ENCODE results near the gene SESN2. TPM values are rescaled to one million over a fixed set of nuclear protein-coding genes. Genes with fewer than 3 reads are reported as not detected.

The SESN2 gene
- total RNA-seq, 4 donors from 2014 or later = 6.4 to 8.1 (median 6.8) TPM

- Histone ChIP-seq H3K36me3 (peaks cover 28 to 36% of the 10 kb centered on the region in 2 donors), H3K9me3 (no peaks in the 10 kb centered on the region), H3K27ac (no peak overlapping the region), H3K4me1 (no peaks in the 10 kb centered on the region), H3K4me3 (replicated peaks in 1 of 3) (no peak overlapping the region), H3K27me3 (no peaks in the 10 kb centered on the region)
- DNase-seq = no peak
- no peak for TF ChIP-seq POLR2A (IDR thresholded peaks at IDR 0.05)
- WGBS, 2 donors = 95 to 97% methylated on average over 5 of the region's 5 CpGs
- intact Hi-C loops (cut with DNase I) = no loop called here
These were observed 19.4 kb downstream of the SESN2 start for GRCh38 chr1:28278763-28279162.

DNA sequence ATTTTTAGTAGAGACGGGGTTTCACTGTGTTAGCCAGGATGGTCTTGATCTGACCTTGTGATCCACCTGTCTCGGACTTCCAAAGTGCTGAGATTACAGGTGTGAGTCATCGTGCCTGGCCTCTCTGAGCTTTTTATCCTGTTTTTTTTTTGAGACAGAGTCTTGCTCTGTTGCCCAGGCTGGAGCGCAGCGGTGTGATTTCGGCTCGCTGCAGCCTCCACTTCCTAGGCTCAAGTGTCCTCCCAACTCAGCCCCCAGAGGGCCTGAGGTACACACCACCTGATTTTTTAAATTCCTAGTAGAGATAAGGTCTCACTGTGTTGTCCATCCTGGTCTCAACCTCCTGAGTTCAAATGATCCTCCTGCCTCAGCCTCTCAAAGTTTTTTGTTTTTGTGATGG, 20.4 kb downstream of the SESN2 start:
- no peaks in the 10 kb centered on the region for H3K9me3 ChIP-seq
- no peaks in the 10 kb centered on the region for H3K27me3 ChIP-seq
- intact Hi-C loops (cut with DNase I) = no loop called here
- WGBS, 2 donors = 95 to 96% methylated on average over 7 of the region's 7 CpGs
- no peak overlapping the region for H3K4me3 ChIP-seq (replicated peaks in 1 of 3)
- no peaks in the 10 kb centered on the region for H3K4me1 ChIP-seq
- no peak for DNase-seq
- H3K36me3 ChIP-seq = peaks cover 18 to 27% of the 10 kb centered on the region in 2 donors
- H3K27ac ChIP-seq = no peak overlapping the region
- TF ChIP-seq POLR2A (IDR thresholded peaks at IDR 0.05) (no peak), CTCF (IDR thresholded peaks at IDR 0.05) (no peak)

- intact Hi-C loops (cut with DNase I) = no loop called here
- no peak overlapping the region for H3K27ac ChIP-seq
These were observed 21.2 kb downstream of the SESN2 start for GRCh38 chr1:28280501-28280900.

DNA sequence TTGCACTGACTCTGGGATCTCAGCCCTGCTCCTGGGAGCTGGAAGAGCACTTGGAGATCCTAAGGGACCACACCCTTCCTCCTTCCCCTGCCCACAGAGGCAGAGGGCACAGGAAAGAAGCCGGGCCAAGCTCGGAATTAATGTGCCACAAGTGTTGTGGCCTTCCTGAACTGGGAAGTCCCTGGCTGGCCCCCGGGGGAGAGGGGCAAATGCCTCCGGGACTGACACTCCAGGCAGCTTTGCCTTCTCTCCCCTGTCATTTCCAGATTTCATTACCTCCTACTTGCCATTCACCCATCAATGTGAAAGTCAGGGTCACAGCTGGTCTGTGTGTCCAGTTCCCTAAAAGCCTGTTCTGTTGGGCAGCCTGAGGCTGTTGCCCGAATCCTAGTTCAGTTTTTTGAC, 21.7 kb downstream of the SESN2 start:
- Histone ChIP-seq H3K27me3 (no peaks in the 10 kb centered on the region), H3K4me1 (no peaks in the 10 kb centered on the region), H3K27ac (no peak overlapping the region), H3K9me3 (no peaks in the 10 kb centered on the region), H3K4me3 (replicated peaks in 1 of 3) (no peak overlapping the region), H3K36me3 (peaks cover 16 to 25% of the 10 kb centered on the region in 2 donors)
- DNase-seq = no peak
- TF ChIP-seq POLR2A (IDR thresholded peaks at IDR 0.05) (no peak), CTCF (IDR thresholded peaks at IDR 0.05) (no peak)
- 67 to 77% methylated on average over 5 of the region's 5 CpGs for WGBS, 2 donors
- intact Hi-C loops (cut with DNase I) = no loop called here

More at GRCh38 chr1:28280501-28280900, 21.2 kb downstream of the SESN2 start:
- no peak for DNase-seq
- Histone ChIP-seq H3K36me3 (peaks cover 16 to 25% of the 10 kb centered on the region in 2 donors), H3K9me3 (no peaks in the 10 kb centered on the region), H3K4me1 (no peaks in the 10 kb centered on the region), H3K27me3 (no peaks in the 10 kb centered on the region), H3K4me3 (replicated peaks in 1 of 3) (no peak overlapping the region)
- TF ChIP-seq POLR2A (IDR thresholded peaks at IDR 0.05) (no peak), CTCF (IDR thresholded peaks at IDR 0.05) (no peak)
- 97% methylated on average over 8 of the region's 8 CpGs for WGBS, 2 donors

DNA sequence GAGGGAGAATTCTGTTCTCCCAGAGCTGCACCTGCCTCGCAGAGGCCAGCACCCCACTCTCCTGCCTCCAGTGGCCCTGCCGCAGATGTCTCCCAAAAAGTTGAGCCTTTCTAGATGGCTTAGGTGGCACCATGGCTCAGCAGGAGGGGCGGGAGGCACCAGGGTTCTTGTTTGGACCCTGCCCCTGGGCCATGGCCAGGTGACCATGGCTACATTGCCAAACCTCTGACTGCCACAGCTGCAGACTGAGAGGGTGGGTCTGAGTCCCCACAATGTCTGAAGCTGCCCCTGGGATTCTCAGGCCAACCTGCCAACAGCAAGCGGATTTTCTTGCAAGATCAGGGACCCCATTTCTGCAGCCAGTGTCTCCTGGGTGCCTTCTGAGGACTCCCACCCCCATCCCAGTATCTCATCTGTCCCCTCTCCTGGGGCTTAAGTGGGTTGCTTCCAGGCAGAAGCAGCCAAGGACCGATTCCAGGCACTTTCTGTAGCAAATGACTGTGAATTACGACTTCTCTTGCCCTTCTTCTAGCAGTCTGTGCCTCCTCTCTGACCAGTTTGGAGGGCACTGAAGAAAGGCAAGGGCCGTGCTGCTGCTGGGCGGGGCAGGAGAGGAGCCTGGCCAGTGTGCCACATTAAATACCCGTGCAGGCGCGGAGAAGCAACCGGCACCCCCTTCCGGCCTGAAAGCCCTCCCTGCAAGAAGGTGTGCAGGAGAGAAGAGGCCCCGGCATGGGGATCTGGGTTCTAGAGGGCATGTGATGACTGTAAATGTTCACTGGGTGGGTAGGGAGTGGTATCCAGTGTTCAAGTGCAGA, 22.5 kb downstream of the SESN2 start:
- intact Hi-C loops (cut with DNase I) = no loop called here
- TF ChIP-seq POLR2A (IDR thresholded peaks at IDR 0.05) (no peak), CTCF (IDR thresholded peaks at IDR 0.05) (no peak)
- Histone ChIP-seq H3K4me1 (no peaks in the 10 kb centered on the region), H3K9me3 (no peaks in the 10 kb centered on the region), H3K36me3 (peaks cover 16 to 25% of the 10 kb centered on the region in 2 donors), H3K27me3 (no peaks in the 10 kb centered on the region), H3K4me3 (replicated peaks in 1 of 3) (no peak overlapping the region), H3K27ac (no peak overlapping the region)
- 88 to 89% methylated on average over 13 to 14 of the region's 14 CpGs for WGBS, 2 donors
- no peak for DNase-seq
